K562 (cell line): ENCODE results near the gene CDCP1. TPM values are rescaled to one million over a fixed set of nuclear protein-coding genes. Genes with fewer than 3 reads are reported as not detected.

Experiments
- ATF2 ChIP-seq: sonication (generic); formaldehyde crosslinking; IDR thresholded peaks from 2 replicates; pipeline ENCODE4 v1.8.1; 2022; ENCODE audit warnings: missing genetic modification reagents
- CAMTA2 ChIP-seq: fragments of 250-450 bp; sonication (Bioruptor Pico); conservative IDR thresholded peaks from 2 replicates; pipeline ENCODE4 v1.5.1; 2022
- CEBPG ChIP-seq, 3 experiments: fragments of 200-800 bp in 1 of 3; sonication (Bioruptor generic) in 1 of 3; sonication (generic) in 1 of 3; formaldehyde crosslinking in 1 of 3; IDR thresholded peaks in 2 of 3; conservative IDR thresholded peaks in 1 of 3; 2 replicates each; pipeline versions ENCODE4 v1.6.1 to v1.8.0; 2016 to 2022; ENCODE audit warnings: missing compliant biosample characterization in 2 of 3, missing genetic modification characterization in 2 of 3, mild to moderate bottlenecking in 1 of 3, missing genetic modification reagents in 1 of 3
- CHD4 ChIP-seq: fragments of 200-600 bp; sonication (generic); IDR thresholded peaks from 3 replicates; pipeline ENCODE4 v1.6.1; 2012; ENCODE audit warnings: low read depth, mild to moderate bottlenecking, mixed read lengths, low read length, inconsistent platforms; ENCODE audit not compliant: insufficient read depth, insufficient replicate concordance, poor library complexity, severe bottlenecking
- HMGN3 ChIP-seq: IDR thresholded peaks from 2 replicates; pipeline ENCODE4 v1.6.1; 2011; ENCODE audit warnings: borderline replicate concordance, low read depth, mild to moderate bottlenecking, mixed read lengths, low read length; ENCODE audit not compliant: insufficient read length; ENCODE audit errors: extremely low read depth
- JUN ChIP-seq, 2 experiments: sonication (generic) in 1 of 2; formaldehyde crosslinking in 1 of 2; IDR thresholded peaks; 2 replicates each; pipeline versions ENCODE4 v1.6.1 to v1.8.0; 2012 to 2022; ENCODE audit warnings: borderline replicate concordance in 2 of 2, mild to moderate bottlenecking in 2 of 2, improper control_type of control experiment in 1 of 2, low read depth in 1 of 2, low read length in 1 of 2, missing genetic modification reagents in 1 of 2
- L3MBTL2 ChIP-seq: fragments of 450-650 bp; IDR thresholded peaks from 2 replicates; pipeline ENCODE4 v1.6.1; 2016; ENCODE audit warnings: mild to moderate bottlenecking, moderate library complexity
- MCM7 ChIP-seq, 2 experiments: fragments of 450-650 bp; IDR thresholded peaks; 2 replicates each; pipeline ENCODE4 v1.6.1; 2016 to 2018
- NCOA4 ChIP-seq: fragments of 450-650 bp; IDR thresholded peaks from 2 replicates; pipeline ENCODE4 v1.6.1; 2018; ENCODE audit warnings: mild to moderate bottlenecking; ENCODE audit not compliant: partially characterized antibody
- PREB ChIP-seq: sonication (generic); formaldehyde crosslinking; IDR thresholded peaks from 2 replicates; pipeline ENCODE4 v1.8.1; 2023; ENCODE audit warnings: mild to moderate bottlenecking, missing genetic modification reagents
- SMARCE1 ChIP-seq: fragments of 450-650 bp; IDR thresholded peaks from 2 replicates; pipeline ENCODE4 v1.7.1; 2016; ENCODE audit warnings: mild to moderate bottlenecking
- YY1 ChIP-seq, 3 experiments: IDR thresholded peaks; 2 replicates each; pipeline ENCODE4 v1.6.1; 2011; ENCODE audit warnings: low read length in 2 of 3, mild to moderate bottlenecking in 2 of 3, moderate library complexity in 2 of 3, borderline replicate concordance in 1 of 3, control low read depth in 1 of 3, low read depth in 1 of 3; ENCODE audit not compliant: insufficient read depth in 3 of 3, insufficient replicate concordance in 2 of 3, control insufficient read depth in 1 of 3, insufficient read length in 1 of 3; ENCODE audit errors: extremely low read depth in 1 of 3
- ZBTB17 ChIP-seq: fragments of 450-650 bp; formaldehyde crosslinking; IDR thresholded peaks from 2 replicates; pipeline ENCODE4 v1.4.0; 2020; ENCODE audit warnings: mild to moderate bottlenecking
- ZEB2 ChIP-seq: fragments of 450-650 bp; IDR thresholded peaks from 2 replicates; pipeline ENCODE4 v1.6.1; 2016
- ZFPM2 ChIP-seq: fragments of 250-450 bp; sonication (Bioruptor Pico); IDR thresholded peaks from 2 replicates; pipeline ENCODE4 v1.5.1; 2022; ENCODE audit warnings: mild to moderate bottlenecking
- ZNF124 ChIP-seq: sonication (generic); formaldehyde crosslinking; IDR thresholded peaks from 2 replicates; pipeline ENCODE4 v1.8.1; 2022; ENCODE audit warnings: missing genetic modification reagents
- polyA plus RNA-seq, 8 experiments: library from polyadenylated mRNA; depleted of rRNA in 4 of 8; stranded (reverse) in 5 of 8; unstranded in 3 of 8; fragments of >200 nt; fragmentation: Nextera tagmentation in 2 of 8; fragmentation: Illumina TruSeq in 1 of 8; extraction: Ambion mirVana in 2 of 8; extraction: Trizol in 1 of 8; gene quantifications; 2 replicates each; pipeline versions ENCODE4 v1.2.1 to v1.2.3, GENCODE V29; 2011 to 2014; ENCODE audit warnings: inconsistent platforms in 1 of 8, missing spikeins in 1 of 8
- total RNA-seq, 7 experiments: library from RNA; depleted of rRNA in 6 of 7; stranded (reverse); fragments of >200 nt in 6 of 7; fragmentation: Illumina TruSeq in 2 of 7; extraction: Trizol in 2 of 7; gene quantifications; 2 replicates each; pipeline versions ENCODE4 v1.2.1 to v1.2.3, GENCODE V29; 2011 to 2021; ENCODE audit warnings: low replicate concordance in 1 of 7
- TF ChIP-seq, protein P1 (sequence below), 2 experiments: IDR thresholded peaks in 1 of 2; conservative IDR thresholded peaks in 1 of 2; 2 replicates each; pipeline ENCODE4 v1.6.1; 2016; ENCODE audit warnings: low read depth in 2 of 2, mild to moderate bottlenecking in 1 of 2, missing compliant biosample characterization in 1 of 2, missing genetic modification characterization in 1 of 2, moderate library complexity in 1 of 2
- TF ChIP-seq, protein P2 (sequence below), 2 experiments: fragments of 450-650 bp in 1 of 2; sonication (generic) in 1 of 2; formaldehyde crosslinking in 1 of 2; IDR thresholded peaks in 1 of 2; conservative IDR thresholded peaks in 1 of 2; 2 replicates each; pipeline versions ENCODE4 v1.6.1 to v1.8.1; 2016 to 2023; ENCODE audit warnings: mild to moderate bottlenecking in 2 of 2, moderate library complexity in 2 of 2, inconsistent platforms in 1 of 2, missing genetic modification reagents in 1 of 2
- TF ChIP-seq, protein P3 (sequence below): fragments of 450-650 bp; formaldehyde crosslinking; IDR thresholded peaks from 2 replicates; pipeline ENCODE4 v1.4.0; 2022; ENCODE audit warnings: mild to moderate bottlenecking, moderate library complexity

Gene CDCP1
- total and polyA plus RNA-seq, 9 of the 15 experiments (the other 6 are each of a cell fraction or from before 2014, with no cell fraction given) = 3.9 to 16.4 (median 5.2) TPM

DNA sequence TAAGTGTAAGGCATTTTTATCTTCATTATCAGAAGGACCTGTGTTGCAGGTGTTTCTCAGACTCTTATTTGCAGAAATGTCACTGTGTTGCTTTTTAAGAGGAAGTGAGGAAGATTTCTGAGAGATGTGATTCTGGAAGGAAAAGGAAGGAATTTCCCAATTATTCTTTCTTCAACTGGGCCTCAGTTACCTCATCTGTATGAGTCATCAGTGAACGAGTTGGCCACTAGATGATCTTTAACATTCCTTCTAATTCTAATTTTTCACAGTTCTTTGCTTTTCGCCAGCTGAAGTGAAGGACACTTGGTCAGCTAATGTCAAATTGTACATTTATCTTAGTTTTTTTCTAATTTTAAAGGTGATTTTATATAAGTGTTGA is 91.2 kb downstream of the CDCP1 start (continued):
- TF ChIP-seq ZEB2 (peak; percentile 44; the same call in 1 of the 2 replicates), L3MBTL2 (no peak), ZFPM2 (no peak), CAMTA2 (CRISPR knock-in tag) (no peak), ATF2 (no peak), NCOA4 (no peak), CHD4 (no peak), CEBPG (CRISPR knock-in tag; IDR thresholded peaks at IDR 0.05) (no peak), CEBPG (tag; conservative IDR thresholded peaks at IDR 0.05 in 1 of 2, IDR thresholded peaks at IDR 0.05 in 1 of 2) (peak in 1 of 2 experiments; percentile 88; a peak in 2 of 4 replicates), MCM7 (IDR thresholded peaks at IDR 0.05) (no peak), JUN (IDR thresholded peaks at IDR 0.05; ENCODE audit: borderline replicate concordance, low read depth, low read length) (peak; percentile 77), JUN (CRISPR knock-in tag; IDR thresholded peaks at IDR 0.05; ENCODE audit: borderline replicate concordance) (no peak), ZBTB17 (CRISPR knock-in tag) (no peak), HMGN3 (no peak), PREB (no peak), YY1 (IDR thresholded peaks at IDR 0.05; ENCODE audit: borderline replicate concordance in 1 of 3, control insufficient read depth in 1 of 3, extremely low read depth in 1 of 3, insufficient read depth in 3 of 3, insufficient read length in 1 of 3, insufficient replicate concordance in 2 of 3, low read depth in 1 of 3, low read length in 2 of 3) (no peak), ZNF124 (CRISPR knock-in tag) (no peak), SMARCE1 (peak; percentile 67)
- TF ChIP-seq, protein P1, sequence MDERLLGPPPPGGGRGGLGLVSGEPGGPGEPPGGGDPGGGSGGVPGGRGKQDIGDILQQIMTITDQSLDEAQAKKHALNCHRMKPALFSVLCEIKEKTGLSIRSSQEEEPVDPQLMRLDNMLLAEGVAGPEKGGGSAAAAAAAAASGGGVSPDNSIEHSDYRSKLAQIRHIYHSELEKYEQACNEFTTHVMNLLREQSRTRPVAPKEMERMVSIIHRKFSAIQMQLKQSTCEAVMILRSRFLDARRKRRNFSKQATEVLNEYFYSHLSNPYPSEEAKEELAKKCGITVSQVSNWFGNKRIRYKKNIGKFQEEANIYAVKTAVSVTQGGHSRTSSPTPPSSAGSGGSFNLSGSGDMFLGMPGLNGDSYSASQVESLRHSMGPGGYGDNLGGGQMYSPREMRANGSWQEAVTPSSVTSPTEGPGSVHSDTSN (CRISPR knock-in tag; IDR thresholded peaks at IDR 0.05; ENCODE audit: low read depth) = no peak
- TF ChIP-seq, protein P1 (tag; conservative IDR thresholded peaks at IDR 0.05; ENCODE audit: low read depth) = no peak
- TF ChIP-seq, protein P2, sequence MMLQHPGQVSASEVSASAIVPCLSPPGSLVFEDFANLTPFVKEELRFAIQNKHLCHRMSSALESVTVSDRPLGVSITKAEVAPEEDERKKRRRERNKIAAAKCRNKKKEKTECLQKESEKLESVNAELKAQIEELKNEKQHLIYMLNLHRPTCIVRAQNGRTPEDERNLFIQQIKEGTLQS (IDR thresholded peaks at IDR 0.05) = peak; percentile 97
- TF ChIP-seq, protein P2 (CRISPR knock-in tag; conservative IDR thresholded peaks at IDR 0.05) = no peak
- TF ChIP-seq, protein P3, sequence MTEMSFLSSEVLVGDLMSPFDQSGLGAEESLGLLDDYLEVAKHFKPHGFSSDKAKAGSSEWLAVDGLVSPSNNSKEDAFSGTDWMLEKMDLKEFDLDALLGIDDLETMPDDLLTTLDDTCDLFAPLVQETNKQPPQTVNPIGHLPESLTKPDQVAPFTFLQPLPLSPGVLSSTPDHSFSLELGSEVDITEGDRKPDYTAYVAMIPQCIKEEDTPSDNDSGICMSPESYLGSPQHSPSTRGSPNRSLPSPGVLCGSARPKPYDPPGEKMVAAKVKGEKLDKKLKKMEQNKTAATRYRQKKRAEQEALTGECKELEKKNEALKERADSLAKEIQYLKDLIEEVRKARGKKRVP = no peak
